Common myeloid progenitor, CD34-positive (primary cell): ENCODE results near the gene RAB4A.

ENCODE experiments used
- CTCF ChIA-PET: fragments of 350-600 bp; sonication (Branson Sonifier 250); formaldehyde crosslinking; loops from one replicate; lab custom pipeline; 2021; ENCODE audit warnings: antibody characterized with exemption; lab: Charles Lee
- POLR2A ChIA-PET: fragments of 350-600 bp; sonication (Branson Sonifier 250); formaldehyde crosslinking; loops from one replicate; lab custom pipeline; 2021; ENCODE audit warnings: antibody characterized with exemption; lab: Charles Lee
- DNase-seq, 3 donors: peaks; one replicate each; pipeline versions ENCODE4 v3.0.0 to v3.0.0-alpha.2; 2013
- H3K27ac ChIP-seq, 2 experiments: 1 replicate in 1 of 2; 2 replicates in 1 of 2; pipeline ENCODE4 v1.7.0; 2013; ENCODE audit warnings: inconsistent platforms in 2 of 2, low read length in 2 of 2, mild to moderate bottlenecking in 2 of 2, low read depth in 1 of 2, moderate library complexity in 1 of 2; ENCODE audit not compliant: severe bottlenecking in 2 of 2, insufficient read depth in 1 of 2, poor library complexity in 1 of 2
- H3K27me3 ChIP-seq, 5 experiments: replicated peaks in 2 of 5; 1 replicate in 3 of 5; 2 replicates in 2 of 5; pipeline versions ENCODE4 v1.6.1 to v1.7.0; 2013; ENCODE audit warnings: low read length in 4 of 5, mild to moderate bottlenecking in 2 of 5, moderate library complexity in 2 of 5, inconsistent platforms in 1 of 5; ENCODE audit not compliant: insufficient read depth in 5 of 5, control insufficient read depth in 4 of 5
- H3K36me3 ChIP-seq, 4 experiments: 1 replicate in 2 of 4; 2 replicates in 2 of 4; pipeline versions ENCODE4 v1.6.1 to v1.7.0; 2013; ENCODE audit warnings: low read length in 3 of 4, control low read depth in 1 of 4, mild to moderate bottlenecking in 1 of 4; ENCODE audit not compliant: control insufficient read depth in 4 of 4, insufficient read depth in 4 of 4
- H3K4me1 ChIP-seq, 4 experiments: 1 replicate in 3 of 4; 2 replicates in 1 of 4; pipeline versions ENCODE4 v1.6.1 to v1.7.1; 2013; ENCODE audit warnings: low read length in 3 of 4, mild to moderate bottlenecking in 3 of 4, control low read depth in 1 of 4, inconsistent platforms in 1 of 4, moderate library complexity in 1 of 4; ENCODE audit not compliant: control insufficient read depth in 4 of 4, insufficient read depth in 4 of 4; ENCODE audit errors: control extremely low read depth in 1 of 4
- H3K4me3 ChIP-seq, 7 experiments: 1 replicate in 4 of 7; 2 replicates in 3 of 7; pipeline versions ENCODE4 v1.5.1 to v1.7.0; 2013; ENCODE audit warnings: mild to moderate bottlenecking in 7 of 7, low read length in 6 of 7, moderate library complexity in 6 of 7, inconsistent platforms in 2 of 7, low read depth in 2 of 7, control low read depth in 1 of 7; ENCODE audit not compliant: insufficient read depth in 4 of 7, control insufficient read depth in 1 of 7; ENCODE audit errors: extremely low read depth in 1 of 7
- H3K9me3 ChIP-seq, 5 experiments: 1 replicate in 4 of 5; 2 replicates in 1 of 5; pipeline versions ENCODE4 v1.6.1 to v1.7.1; 2013; ENCODE audit warnings: low read length in 4 of 5, mild to moderate bottlenecking in 2 of 5, inconsistent platforms in 1 of 5, low read depth in 1 of 5, moderate library complexity in 1 of 5; ENCODE audit not compliant: control insufficient read depth in 4 of 5, insufficient read depth in 2 of 5; ENCODE audit errors: control extremely low read depth in 1 of 5
- WGBS: methylation state at CpG from one replicate; pipeline ENCODE4 v1.1.5; 2013; ENCODE audit not compliant: insufficient coverage; 5-methylcytosine and 5-hydroxymethylcytosine counted together

The RAB4A gene

GRCh38 chr1:229252228-229252984, 18.5 kb upstream of the RAB4A start:
- WGBS = 97% methylated on average over 12 of the region's 12 CpGs
- no peak overlapping the region for H3K27ac ChIP-seq
- CTCF ChIA-PET = no interaction called here

GRCh38 chr1:229253151-229253974, 17.5 kb upstream of the RAB4A start:
- DNase-seq = peak in 2 of 3 donors; percentile 64 to 77
- no peaks in the 10 kb centered on the region for H3K27me3 ChIP-seq
- POLR2A ChIA-PET = no interaction called here
- 43% methylated on average over 5 of the region's 13 CpGs for WGBS
- H3K4me3 ChIP-seq = peak overlapping the region in 5 of 7 experiments; percentile 3 to 46 (median 29)
- no peaks in the 10 kb centered on the region for H3K9me3 ChIP-seq
- CTCF ChIA-PET = interaction anchor here (1.2 to 9.6 kb wide), 11 partner anchors 7 to 602 kb away, joined by 3 to 130 read pairs (median 11); partner anchors contain the start of gene RHOU
- no peak overlapping the region for H3K27ac ChIP-seq
- peaks cover 10 to 40% (median 30%) of the 10 kb centered on the region in 4 experiments for H3K4me1 ChIP-seq
- H3K36me3 ChIP-seq = no peaks in the 10 kb centered on the region

More at GRCh38 chr1:229252228-229252984, 18.5 kb upstream of the RAB4A start:
- DNase-seq = no peak
- Histone ChIP-seq H3K9me3 (no peaks in the 10 kb centered on the region), H3K36me3 (no peaks in the 10 kb centered on the region), H3K4me1 (peaks cover 7 to 36% (median 27%) of the 10 kb centered on the region in 4 experiments), H3K4me3 (no peak overlapping the region), H3K27me3 (no peaks in the 10 kb centered on the region)
- POLR2A ChIA-PET = no interaction called here

- WGBS = 90% methylated on average over 1 of the region's 1 CpG
- CTCF ChIA-PET = interaction anchor here (0.6 to 9.6 kb wide), 33 partner anchors 9 to 604 kb away, joined by 3 to 130 read pairs (median 4); partner anchors contain the start of gene RHOU
- Histone ChIP-seq H3K4me1 (peaks cover 12 to 35% (median 28%) of the 10 kb centered on the region in 4 experiments), H3K27ac (no peak overlapping the region), H3K9me3 (no peaks in the 10 kb centered on the region), H3K4me3 (no peak overlapping the region), H3K36me3 (no peaks in the 10 kb centered on the region), H3K27me3 (no peaks in the 10 kb centered on the region)
- POLR2A ChIA-PET = interaction anchor here (0.6 to 0.7 kb wide), 2 partner anchors 15 to 229 kb away, joined by 3 to 6 read pairs; no protein-coding TSS in a partner anchor
- DNase-seq = peak; percentile 41 to 64 (median 61)
Observed at GRCh38 chr1:229254910-229255541, 15.9 kb upstream of the RAB4A start.

- POLR2A ChIA-PET = interaction anchor here (0.6 kb wide), 1 partner anchor 270 kb away, joined by 5 read pairs; no protein-coding TSS in a partner anchor
- peak overlapping the region in 4 of 7 experiments; percentile 5 to 56 (median 23) for H3K4me3 ChIP-seq
- H3K4me1 ChIP-seq = peaks cover 11 to 20% (median 19%) of the 10 kb centered on the region in 4 experiments
- no peaks in the 10 kb centered on the region for H3K36me3 ChIP-seq
- no peaks in the 10 kb centered on the region for H3K27me3 ChIP-seq
- no peak overlapping the region for H3K27ac ChIP-seq
- WGBS = 0% methylated on average over 1 of the region's 4 CpGs
- peak; percentile 69 to 85 (median 79) for DNase-seq
- H3K9me3 ChIP-seq = no peaks in the 10 kb centered on the region
- CTCF ChIA-PET = interaction anchor here (0.9 to 9.6 kb wide), 28 partner anchors 12 to 592 kb away, joined by 3 to 130 read pairs (median 4); partner anchors contain the start of genes NUP133 and RAB4A
Observed at GRCh38 chr1:229258031-229258756, 12.7 kb upstream of the RAB4A start.

- Histone ChIP-seq H3K27ac (no peak overlapping the region), H3K4me1 (peaks cover 6 to 15% (median 14%) of the 10 kb centered on the region in 4 experiments), H3K9me3 (no peaks in the 10 kb centered on the region), H3K4me3 (peak overlapping the region in 4 of 7 experiments; percentile 5 to 56 (median 23)), H3K36me3 (no peaks in the 10 kb centered on the region), H3K27me3 (no peaks in the 10 kb centered on the region)
- POLR2A ChIA-PET = no interaction called here
- CTCF ChIA-PET = interaction anchor here (0.8 to 9.6 kb wide), 28 partner anchors 11 to 593 kb away, joined by 3 to 130 read pairs (median 4); partner anchors contain the start of genes NUP133 and RAB4A
- DNase-seq = no peak
- WGBS = 31% methylated on average over 5 of the region's 5 CpGs
Observed at GRCh38 chr1:229258757-229259060, 12.2 kb upstream of the RAB4A start.

GRCh38 chr1:229260297-229260696, 10.6 kb upstream of the RAB4A start:
- H3K9me3 ChIP-seq = no peaks in the 10 kb centered on the region
- no peaks in the 10 kb centered on the region for H3K36me3 ChIP-seq
- CTCF ChIA-PET = interaction anchor here (2.4 to 9.6 kb wide), 4 partner anchors 89 to 223 kb away, joined by 9 to 130 read pairs (median 22); no protein-coding TSS in a partner anchor
- H3K4me3 ChIP-seq = no peak overlapping the region
- H3K4me1 ChIP-seq = peaks cover 5 to 11% (median 9%) of the 10 kb centered on the region in 4 experiments
- POLR2A ChIA-PET = no interaction called here
- no peaks in the 10 kb centered on the region for H3K27me3 ChIP-seq
- 100% methylated on average over 3 of the region's 3 CpGs for WGBS
- DNase-seq = no peak
- no peak overlapping the region for H3K27ac ChIP-seq
